K562 (cell line): Measurements from ENCODE around the gene PDCD7. TPM values are rescaled to one million over a fixed set of nuclear protein-coding genes. Genes with fewer than 3 reads are reported as not detected.

Experiments
- polyA plus RNA-seq, 8 experiments: library from polyadenylated mRNA; depleted of rRNA in 4 of 8; stranded (reverse) in 5 of 8; unstranded in 3 of 8; fragments of >200 nt; fragmentation: Nextera tagmentation in 2 of 8; fragmentation: Illumina TruSeq in 1 of 8; extraction: Ambion mirVana in 2 of 8; extraction: Trizol in 1 of 8; gene quantifications; 2 replicates each; pipeline versions ENCODE4 v1.2.1 to v1.2.3, GENCODE V29; 2011 to 2014; ENCODE audit warnings: inconsistent platforms in 1 of 8, missing spikeins in 1 of 8
- total RNA-seq, 7 experiments: library from RNA; depleted of rRNA in 6 of 7; stranded (reverse); fragments of >200 nt in 6 of 7; fragmentation: Illumina TruSeq in 2 of 7; extraction: Trizol in 2 of 7; gene quantifications; 2 replicates each; pipeline versions ENCODE4 v1.2.1 to v1.2.3, GENCODE V29; 2011 to 2021; ENCODE audit warnings: low replicate concordance in 1 of 7
- TF ChIP-seq, protein P1 (sequence below): fragments of 450-650 bp; IDR thresholded peaks from 2 replicates; pipeline ENCODE4 v1.6.1; 2016; ENCODE audit warnings: low read depth

Gene PDCD7
- total and polyA plus RNA-seq, 9 of the 15 experiments (the other 6 are each of a cell fraction or from before 2014, with no cell fraction given): 11.8 to 30.2 (median 18.8) TPM

DNA sequence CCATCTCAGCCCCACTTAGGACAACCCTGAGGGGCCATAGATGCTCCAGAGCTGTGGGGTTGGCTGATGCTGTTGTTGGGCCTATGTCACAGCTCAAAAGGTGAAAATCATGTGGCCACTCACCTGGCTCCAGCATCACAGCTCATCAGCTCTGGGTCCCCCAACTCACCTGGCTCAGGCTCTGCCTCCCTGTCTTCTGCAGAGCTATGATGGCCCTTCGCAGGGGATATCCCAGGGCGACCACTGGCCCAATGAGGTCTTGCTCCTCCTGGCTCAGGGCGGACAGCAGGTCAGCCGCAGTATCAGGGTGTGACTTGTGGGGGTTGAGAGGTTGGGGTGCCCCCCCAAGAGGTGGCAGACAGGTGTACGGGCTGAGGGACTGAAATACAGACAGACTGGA, 34.3 kb downstream of the PDCD7 start (continued):
- TF ChIP-seq, protein P1, sequence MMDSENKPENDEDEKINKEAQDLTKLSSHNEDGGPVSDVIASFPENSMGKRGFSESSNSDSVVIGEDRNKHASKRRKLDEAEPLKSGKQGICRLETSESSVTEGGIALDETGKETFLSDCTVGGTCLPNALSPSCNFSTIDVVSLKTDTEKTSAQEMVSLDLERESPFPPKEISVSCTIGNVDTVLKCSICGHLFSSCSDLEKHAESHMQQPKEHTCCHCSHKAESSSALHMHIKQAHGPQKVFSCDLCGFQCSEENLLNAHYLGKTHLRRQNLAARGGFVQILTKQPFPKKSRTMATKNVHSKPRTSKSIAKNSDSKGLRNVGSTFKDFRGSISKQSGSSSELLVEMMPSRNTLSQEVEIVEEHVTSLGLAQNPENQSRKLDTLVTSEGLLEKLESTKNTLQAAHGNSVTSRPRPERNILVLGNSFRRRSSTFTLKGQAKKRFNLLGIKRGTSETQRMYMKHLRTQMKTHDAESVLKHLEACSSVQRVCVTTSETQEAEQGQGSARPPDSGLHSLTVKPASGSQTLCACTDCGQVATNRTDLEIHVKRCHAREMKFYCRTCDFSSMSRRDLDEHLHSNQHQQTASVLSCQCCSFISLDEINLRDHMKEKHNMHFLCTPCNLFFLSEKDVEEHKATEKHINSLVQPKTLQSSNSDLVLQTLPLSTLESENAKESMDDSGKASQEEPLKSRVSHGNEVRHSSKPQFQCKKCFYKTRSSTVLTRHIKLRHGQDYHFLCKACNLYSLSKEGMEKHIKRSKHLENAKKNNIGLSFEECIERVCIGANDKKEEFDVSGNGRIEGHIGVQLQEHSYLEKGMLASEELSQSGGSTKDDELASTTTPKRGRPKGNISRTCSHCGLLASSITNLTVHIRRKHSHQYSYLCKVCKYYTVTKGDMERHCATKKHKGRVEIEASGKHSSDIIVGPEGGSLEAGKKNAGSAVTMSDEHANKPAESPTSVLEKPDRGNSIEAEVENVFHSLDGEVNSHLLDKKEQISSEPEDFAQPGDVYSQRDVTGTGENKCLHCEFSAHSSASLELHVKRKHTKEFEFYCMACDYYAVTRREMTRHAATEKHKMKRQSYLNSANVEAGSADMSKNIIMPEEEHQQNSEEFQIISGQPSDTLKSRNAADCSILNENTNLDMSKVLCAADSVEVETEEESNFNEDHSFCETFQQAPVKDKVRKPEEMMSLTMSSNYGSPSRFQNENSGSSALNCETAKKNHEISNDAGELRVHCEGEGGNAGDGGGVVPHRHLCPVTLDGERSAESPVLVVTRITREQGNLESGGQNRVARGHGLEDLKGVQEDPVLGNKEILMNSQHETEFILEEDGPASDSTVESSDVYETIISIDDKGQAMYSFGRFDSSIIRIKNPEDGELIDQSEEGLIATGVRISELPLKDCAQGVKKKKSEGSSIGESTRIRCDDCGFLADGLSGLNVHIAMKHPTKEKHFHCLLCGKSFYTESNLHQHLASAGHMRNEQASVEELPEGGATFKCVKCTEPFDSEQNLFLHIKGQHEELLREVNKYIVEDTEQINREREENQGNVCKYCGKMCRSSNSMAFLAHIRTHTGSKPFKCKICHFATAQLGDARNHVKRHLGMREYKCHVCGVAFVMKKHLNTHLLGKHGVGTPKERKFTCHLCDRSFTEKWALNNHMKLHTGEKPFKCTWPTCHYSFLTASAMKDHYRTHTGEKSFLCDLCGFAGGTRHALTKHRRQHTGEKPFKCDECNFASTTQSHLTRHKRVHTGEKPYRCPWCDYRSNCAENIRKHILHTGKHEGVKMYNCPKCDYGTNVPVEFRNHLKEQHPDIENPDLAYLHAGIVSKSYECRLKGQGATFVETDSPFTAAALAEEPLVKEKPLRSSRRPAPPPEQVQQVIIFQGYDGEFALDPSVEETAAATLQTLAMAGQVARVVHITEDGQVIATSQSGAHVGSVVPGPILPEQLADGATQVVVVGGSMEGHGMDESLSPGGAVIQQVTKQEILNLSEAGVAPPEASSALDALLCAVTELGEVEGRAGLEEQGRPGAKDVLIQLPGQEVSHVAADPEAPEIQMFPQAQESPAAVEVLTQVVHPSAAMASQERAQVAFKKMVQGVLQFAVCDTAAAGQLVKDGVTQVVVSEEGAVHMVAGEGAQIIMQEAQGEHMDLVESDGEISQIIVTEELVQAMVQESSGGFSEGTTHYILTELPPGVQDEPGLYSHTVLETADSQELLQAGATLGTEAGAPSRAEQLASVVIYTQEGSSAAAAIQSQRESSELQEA: no peak
- TF ChIP-seq, all 486 proteins: peak for 0
